HCT116 (cell line): Measurements from ENCODE around the gene PYDC2.

Experiments used
- CTCF ChIP-seq, 3 experiments: fragments of 200-600 bp in 1 of 3; sonication (generic) in 1 of 3; IDR thresholded peaks in 2 of 3; conservative IDR thresholded peaks in 1 of 3; 2 replicates each; pipeline ENCODE4 v1.5.1; 2012 to 2017; ENCODE audit warnings: low read depth in 2 of 3, low read length in 2 of 3, antibody characterized with exemption in 1 of 3, borderline replicate concordance in 1 of 3, control low read depth in 1 of 3, mild to moderate bottlenecking in 1 of 3, mixed read lengths in 1 of 3, mixed run types in 1 of 3, moderate library complexity in 1 of 3; ENCODE audit not compliant: insufficient read depth in 1 of 3
- EZH2 ChIP-seq: fragments of 200-600 bp; sonication (generic); IDR thresholded peaks from 2 replicates; pipeline ENCODE4 v1.6.1; 2017; ENCODE audit warnings: antibody characterized with exemption, mixed run types
- ZNF274 ChIP-seq: fragments of 200-500 bp; sonication (Bioruptor generic); IDR thresholded peaks from 2 replicates; pipeline ENCODE4 v1.6.1; 2014; ENCODE audit warnings: mild to moderate bottlenecking, low read depth, low read length, inconsistent platforms

- TF ChIP-seq CTCF (IDR thresholded peaks at IDR 0.05 in 2 of 3, conservative IDR thresholded peaks at IDR 0.05 in 1 of 3; ENCODE audit: borderline replicate concordance in 1 of 3, insufficient read depth in 1 of 3, low read depth in 2 of 3, low read length in 2 of 3) (no peak), EZH2 (no peak), ZNF274 (no peak)
Observed at GRCh38 chr3:191461113-191461595, at the start of gene PYDC2.
